Measurements from ENCODE around the gene PPARD. TPM values are rescaled to one million over a fixed set of nuclear protein-coding genes. Genes with fewer than 3 reads are reported as not detected.

The PPARD gene
- total and polyA plus RNA-seq, 2 of the 13 experiments (the other 11 are each of a cell fraction or from before 2014, with no cell fraction given): 6.1 to 13.3 TPM

- peak; percentile 24; the same call in 1 of the 2 replicates for TF ChIP-seq ZNF142 (CRISPR knock-in tag; IDR thresholded peaks at IDR 0.05)
- no peak for TF ChIP-seq MXD3 (CRISPR knock-in tag; IDR thresholded peaks at IDR 0.05)
- TF ChIP-seq ZSCAN20 (CRISPR knock-in tag; IDR thresholded peaks at IDR 0.05; ENCODE audit: borderline replicate concordance): 0 out of 2 replicates have a peak, but pooled peaks have one; percentile 57
- no peak for TF ChIP-seq FOXP1 (IDR thresholded peaks at IDR 0.05)
- peak; percentile 52 for TF ChIP-seq FOXP1 (CRISPR knock-in tag; IDR thresholded peaks at IDR 0.05)
- TF ChIP-seq ZNF3 (CRISPR knock-in tag; IDR thresholded peaks at IDR 0.05): peak; percentile 88
- TF ChIP-seq BRD4 (CRISPR knock-in tag; IDR thresholded peaks at IDR 0.05): no peak
- no peak for TF ChIP-seq ZNF550 (CRISPR knock-in tag; IDR thresholded peaks at IDR 0.05; ENCODE audit: borderline replicate concordance)
- TF ChIP-seq NFE2 (CRISPR knock-in tag; IDR thresholded peaks at IDR 0.05): no peak
- peak; percentile 98 for TF ChIP-seq HNF4A (CRISPR knock-in tag; IDR thresholded peaks at IDR 0.05)
- TF ChIP-seq ZNF784 (CRISPR knock-in tag; IDR thresholded peaks at IDR 0.05; ENCODE audit: borderline replicate concordance): peak; percentile 52; the same call in 1 of the 2 replicates
- peak; percentile 73; the same call in 1 of the 2 replicates for TF ChIP-seq HMG20A (CRISPR knock-in tag; IDR thresholded peaks at IDR 0.05; ENCODE audit: borderline replicate concordance)
- TF ChIP-seq RNF2 (conservative IDR thresholded peaks at IDR 0.05; ENCODE audit: low read depth): no peak
- peak; percentile 63; the same call in 1 of the 2 replicates for TF ChIP-seq ZNF816 (CRISPR knock-in tag; IDR thresholded peaks at IDR 0.05; ENCODE audit: borderline replicate concordance)
- peak; percentile 69; the same call in 1 of the 2 replicates for TF ChIP-seq ARID4A (CRISPR knock-in tag; IDR thresholded peaks at IDR 0.05; ENCODE audit: borderline replicate concordance)
- no peak for TF ChIP-seq ZFP91 (CRISPR knock-in tag; IDR thresholded peaks at IDR 0.05; ENCODE audit: borderline replicate concordance)
- TF ChIP-seq ZNF792 (CRISPR knock-in tag; IDR thresholded peaks at IDR 0.05): peak; percentile 66; the same call in 1 of the 2 replicates
Measured at GRCh38 chr6:35371494-35372262, 29.3 kb downstream of the PPARD start (continued).

Data from HepG2 (cell line).